Neural cell (in vitro differentiated cells): ENCODE measurements around the gene LAMC2.

Experiments
- EP300 ChIP-seq: fragments of 450-650 bp; conservative IDR thresholded peaks from 2 replicates; pipeline ENCODE4 v1.6.1; 2014; ENCODE audit warnings: antibody characterized with exemption, mild to moderate bottlenecking, moderate library complexity; ENCODE audit not compliant: poor library complexity, severe bottlenecking
- EZH2 ChIP-seq: fragments of 200-600, 300-800 bp; shearing (Covaris generic), sonication (generic); IDR thresholded peaks from 2 replicates; pipeline ENCODE4 v1.6.1; 2014; ENCODE audit warnings: antibody characterized with exemption, low read length, borderline replicate concordance, mild to moderate bottlenecking; ENCODE audit not compliant: insufficient read depth, poor library complexity, severe bottlenecking
- MXI1 ChIP-seq: fragments of 450-650 bp; conservative IDR thresholded peaks from 2 replicates; pipeline ENCODE4 v1.6.1; 2014; ENCODE audit warnings: antibody characterized with exemption, mild to moderate bottlenecking; ENCODE audit not compliant: poor library complexity, severe bottlenecking
- RAD21 ChIP-seq: fragments of 450-650 bp; conservative IDR thresholded peaks from 2 replicates; pipeline ENCODE4 v1.6.1; 2014; ENCODE audit warnings: antibody characterized with exemption, mild to moderate bottlenecking, moderate library complexity
- TAF1 ChIP-seq: IDR thresholded peaks from 2 replicates; pipeline ENCODE4 v1.6.1; 2012; ENCODE audit warnings: low read depth
- TF ChIP-seq, protein P1 (sequence below): fragments of 450-650 bp; IDR thresholded peaks from 2 replicates; pipeline ENCODE4 v1.5.1; 2014; ENCODE audit warnings: antibody characterized with exemption, mild to moderate bottlenecking, moderate library complexity; ENCODE audit not compliant: poor library complexity, severe bottlenecking

DNA sequence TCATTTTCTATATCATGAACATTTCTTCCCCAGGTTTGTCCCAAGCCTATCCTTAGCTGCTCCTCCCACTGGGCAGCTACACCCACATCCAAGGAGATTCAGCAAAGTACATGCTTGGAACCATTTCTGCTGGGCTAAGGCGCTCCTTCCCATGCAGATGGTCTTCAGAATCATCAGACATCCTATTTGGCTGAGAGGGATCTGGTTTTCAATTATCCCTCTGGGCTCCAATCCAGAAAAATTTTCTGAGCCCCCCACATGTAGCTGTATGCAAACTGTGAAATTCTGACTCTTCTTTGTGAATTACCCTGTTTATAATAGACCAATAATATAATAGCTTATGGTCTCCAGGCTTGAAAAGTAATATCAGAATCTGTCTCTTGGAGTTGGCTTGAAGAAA lies 99.2 kb downstream of the LAMC2 start:
- TF ChIP-seq EP300 (no peak), EZH2 (no peak), MXI1 (no peak), RAD21 (no peak), TAF1 (no peak)
- TF ChIP-seq, protein P1, sequence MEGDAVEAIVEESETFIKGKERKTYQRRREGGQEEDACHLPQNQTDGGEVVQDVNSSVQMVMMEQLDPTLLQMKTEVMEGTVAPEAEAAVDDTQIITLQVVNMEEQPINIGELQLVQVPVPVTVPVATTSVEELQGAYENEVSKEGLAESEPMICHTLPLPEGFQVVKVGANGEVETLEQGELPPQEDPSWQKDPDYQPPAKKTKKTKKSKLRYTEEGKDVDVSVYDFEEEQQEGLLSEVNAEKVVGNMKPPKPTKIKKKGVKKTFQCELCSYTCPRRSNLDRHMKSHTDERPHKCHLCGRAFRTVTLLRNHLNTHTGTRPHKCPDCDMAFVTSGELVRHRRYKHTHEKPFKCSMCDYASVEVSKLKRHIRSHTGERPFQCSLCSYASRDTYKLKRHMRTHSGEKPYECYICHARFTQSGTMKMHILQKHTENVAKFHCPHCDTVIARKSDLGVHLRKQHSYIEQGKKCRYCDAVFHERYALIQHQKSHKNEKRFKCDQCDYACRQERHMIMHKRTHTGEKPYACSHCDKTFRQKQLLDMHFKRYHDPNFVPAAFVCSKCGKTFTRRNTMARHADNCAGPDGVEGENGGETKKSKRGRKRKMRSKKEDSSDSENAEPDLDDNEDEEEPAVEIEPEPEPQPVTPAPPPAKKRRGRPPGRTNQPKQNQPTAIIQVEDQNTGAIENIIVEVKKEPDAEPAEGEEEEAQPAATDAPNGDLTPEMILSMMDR = no peak
